ENCODE results near the gene SRPRA.
A peak's percentile ranks its signal among the peaks of the same experiment; 100 is the strongest.
"Not testable (repeated sequence)": the region's sequence is repeated elsewhere in the genome, so short reads cannot be mapped to it uniquely, and the experiment has no call there.

The SRPRA gene

DNA sequence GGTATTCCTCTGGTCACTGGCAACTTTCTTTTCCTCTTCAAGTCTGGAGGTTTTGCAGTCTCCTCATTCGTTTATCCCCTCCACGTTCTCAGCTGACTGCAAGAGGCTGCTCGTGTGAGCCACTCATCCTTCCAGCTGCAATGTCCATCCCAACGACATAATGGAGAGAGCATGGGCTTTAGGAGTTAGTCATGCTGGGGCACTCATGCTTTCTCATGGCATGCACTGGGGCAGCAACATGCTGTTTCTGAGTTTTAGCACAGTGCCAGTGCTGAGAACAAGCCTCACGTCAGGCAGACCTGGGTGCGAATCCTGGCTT lies 42.3 kb upstream of the SRPRA start:
- TF ChIP-seq, protein P1, sequence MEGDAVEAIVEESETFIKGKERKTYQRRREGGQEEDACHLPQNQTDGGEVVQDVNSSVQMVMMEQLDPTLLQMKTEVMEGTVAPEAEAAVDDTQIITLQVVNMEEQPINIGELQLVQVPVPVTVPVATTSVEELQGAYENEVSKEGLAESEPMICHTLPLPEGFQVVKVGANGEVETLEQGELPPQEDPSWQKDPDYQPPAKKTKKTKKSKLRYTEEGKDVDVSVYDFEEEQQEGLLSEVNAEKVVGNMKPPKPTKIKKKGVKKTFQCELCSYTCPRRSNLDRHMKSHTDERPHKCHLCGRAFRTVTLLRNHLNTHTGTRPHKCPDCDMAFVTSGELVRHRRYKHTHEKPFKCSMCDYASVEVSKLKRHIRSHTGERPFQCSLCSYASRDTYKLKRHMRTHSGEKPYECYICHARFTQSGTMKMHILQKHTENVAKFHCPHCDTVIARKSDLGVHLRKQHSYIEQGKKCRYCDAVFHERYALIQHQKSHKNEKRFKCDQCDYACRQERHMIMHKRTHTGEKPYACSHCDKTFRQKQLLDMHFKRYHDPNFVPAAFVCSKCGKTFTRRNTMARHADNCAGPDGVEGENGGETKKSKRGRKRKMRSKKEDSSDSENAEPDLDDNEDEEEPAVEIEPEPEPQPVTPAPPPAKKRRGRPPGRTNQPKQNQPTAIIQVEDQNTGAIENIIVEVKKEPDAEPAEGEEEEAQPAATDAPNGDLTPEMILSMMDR (IDR thresholded peaks at IDR 0.05; ENCODE audit: low read depth, low read length), result no peak
- no peak overlapping the region for H3K4me3 ChIP-seq (ENCODE audit: low read depth, low read length)

DNA sequence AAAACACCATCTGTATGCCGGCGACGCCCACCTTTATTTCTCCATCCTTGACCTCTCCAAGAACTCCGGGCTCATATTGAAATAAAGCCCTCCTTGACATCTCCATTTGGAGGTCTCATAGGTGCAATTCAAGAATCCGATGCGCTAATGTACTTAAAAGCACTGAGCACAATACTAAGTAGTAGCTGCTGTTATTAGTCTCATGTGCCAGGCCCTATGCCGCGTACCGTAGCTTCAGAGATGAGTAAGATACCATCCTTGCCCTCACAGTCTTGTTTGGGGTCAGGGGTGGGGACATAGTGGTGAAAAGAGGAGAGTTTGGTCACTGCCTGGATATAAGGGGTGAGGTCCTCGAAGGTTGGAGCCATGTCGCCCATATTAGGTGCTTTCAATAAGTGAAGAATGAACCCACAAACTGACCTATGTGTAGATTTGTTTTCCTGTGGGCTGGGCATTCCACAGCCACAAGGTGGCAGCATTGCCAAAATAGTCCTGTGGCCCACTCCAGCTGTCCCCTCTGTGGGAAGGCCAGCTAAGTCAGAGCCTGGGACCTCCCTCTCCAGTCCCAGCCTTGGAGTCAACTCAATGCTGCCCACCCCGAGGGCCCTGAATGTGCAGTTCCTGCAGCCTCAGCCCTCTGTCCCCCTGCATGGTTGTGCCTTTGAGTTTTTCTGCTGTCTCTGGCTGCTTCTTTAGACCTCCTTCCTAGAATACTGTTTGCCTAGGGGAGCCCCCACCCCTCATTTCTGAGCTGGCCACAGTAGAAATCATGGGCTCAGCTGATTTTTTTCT lies 41.7 kb upstream of the SRPRA start:
- TF ChIP-seq, protein P1 (IDR thresholded peaks at IDR 0.05; ENCODE audit: low read depth, low read length), result peak; percentile 76
- no peak overlapping the region for H3K4me3 ChIP-seq (ENCODE audit: low read depth, low read length)

DNA sequence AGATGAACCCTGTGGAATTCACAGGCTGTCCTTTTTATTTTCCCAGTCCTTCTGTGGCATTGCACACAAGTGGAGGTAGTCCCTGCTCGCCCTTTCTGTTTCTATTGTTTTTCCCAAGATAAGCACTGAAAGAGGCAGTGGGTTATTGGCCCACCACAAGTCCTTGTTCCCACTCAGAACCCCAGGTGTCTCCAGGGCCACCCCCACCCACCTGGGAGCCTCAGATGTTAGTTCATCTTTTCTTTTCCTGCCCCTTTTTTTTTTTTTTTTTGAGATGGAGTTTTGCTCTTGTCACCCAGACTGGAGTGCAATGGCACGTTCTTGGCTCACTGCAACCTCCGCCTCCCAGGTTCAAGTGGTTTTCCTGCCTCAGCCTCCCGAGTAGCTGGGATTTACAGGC lies 40.1 kb upstream of the SRPRA start:
- H3K4me3 ChIP-seq (ENCODE audit: low read depth, low read length), result not testable (repeated sequence)

DNA sequence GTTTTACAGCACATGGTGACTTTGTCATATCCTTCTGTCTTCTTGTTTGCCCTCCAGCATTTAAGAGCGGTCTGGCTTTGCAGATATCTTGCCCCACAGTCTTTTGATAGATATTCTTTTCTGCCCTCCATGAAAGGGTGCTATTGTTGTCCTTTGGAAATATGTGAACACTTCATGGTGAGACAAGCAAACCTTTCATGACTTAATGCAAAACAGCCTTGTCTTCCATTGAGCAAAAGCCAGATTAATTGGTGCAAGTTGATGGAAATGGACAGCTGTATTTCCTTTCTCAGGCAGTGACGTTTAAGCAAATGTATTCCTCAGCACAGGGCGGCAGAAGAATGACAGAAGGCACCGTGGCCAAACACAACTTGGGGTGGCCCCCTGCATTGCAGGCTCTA lies 39.6 kb upstream of the SRPRA start:
- H3K4me3 ChIP-seq (ENCODE audit: low read depth, low read length), result no peak overlapping the region
- TF ChIP-seq, protein P1 (IDR thresholded peaks at IDR 0.05; ENCODE audit: low read depth, low read length), result no peak

DNA sequence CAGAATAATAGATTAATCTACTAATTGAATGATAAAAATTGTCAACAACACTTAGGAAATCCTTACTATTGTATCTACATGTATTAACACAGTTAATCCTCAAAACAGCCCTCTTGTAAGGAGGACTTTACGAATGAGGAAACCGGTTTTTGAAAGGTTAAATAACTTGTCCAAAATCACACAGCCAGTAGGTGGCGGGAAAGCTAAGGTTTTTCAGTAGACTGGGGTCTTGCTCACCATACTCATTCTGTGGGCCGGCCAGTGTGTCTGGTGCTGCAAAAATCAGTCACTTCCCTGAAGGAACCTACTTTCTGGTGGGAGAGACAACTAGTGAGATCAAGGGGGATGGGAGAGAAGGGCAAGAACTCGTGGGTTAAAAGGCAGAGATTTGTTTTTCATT lies 39.0 kb upstream of the SRPRA start:
- TF ChIP-seq, protein P1 (IDR thresholded peaks at IDR 0.05; ENCODE audit: low read depth, low read length), result peak; percentile 12; the same call in 1 of the 2 replicates
- H3K4me3 ChIP-seq (ENCODE audit: low read depth, low read length), result no peak overlapping the region

DNA sequence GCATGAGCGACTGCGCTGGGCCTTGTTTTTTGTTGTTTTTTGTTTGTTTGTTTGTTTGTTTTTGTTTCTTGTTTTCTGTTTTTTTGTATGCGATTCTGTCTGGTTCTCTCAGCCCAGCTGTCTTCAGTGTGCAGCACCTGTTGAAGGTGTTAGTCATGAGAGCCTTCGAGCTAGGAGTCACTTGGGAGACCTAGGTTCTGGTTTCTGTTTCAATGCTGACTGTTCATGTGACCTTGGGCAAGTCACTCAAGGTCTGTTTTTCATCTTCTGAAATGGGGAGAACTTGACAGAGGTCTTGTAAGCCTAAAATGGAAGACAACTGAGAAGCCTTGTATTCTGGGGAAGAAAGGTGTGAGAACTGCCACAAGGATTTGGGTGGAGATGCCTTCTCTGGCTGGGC lies 37.0 kb upstream of the SRPRA start:
- TF ChIP-seq, protein P1 (IDR thresholded peaks at IDR 0.05; ENCODE audit: low read depth, low read length), result no peak
- H3K4me3 ChIP-seq (ENCODE audit: low read depth, low read length), result no peak overlapping the region

DNA sequence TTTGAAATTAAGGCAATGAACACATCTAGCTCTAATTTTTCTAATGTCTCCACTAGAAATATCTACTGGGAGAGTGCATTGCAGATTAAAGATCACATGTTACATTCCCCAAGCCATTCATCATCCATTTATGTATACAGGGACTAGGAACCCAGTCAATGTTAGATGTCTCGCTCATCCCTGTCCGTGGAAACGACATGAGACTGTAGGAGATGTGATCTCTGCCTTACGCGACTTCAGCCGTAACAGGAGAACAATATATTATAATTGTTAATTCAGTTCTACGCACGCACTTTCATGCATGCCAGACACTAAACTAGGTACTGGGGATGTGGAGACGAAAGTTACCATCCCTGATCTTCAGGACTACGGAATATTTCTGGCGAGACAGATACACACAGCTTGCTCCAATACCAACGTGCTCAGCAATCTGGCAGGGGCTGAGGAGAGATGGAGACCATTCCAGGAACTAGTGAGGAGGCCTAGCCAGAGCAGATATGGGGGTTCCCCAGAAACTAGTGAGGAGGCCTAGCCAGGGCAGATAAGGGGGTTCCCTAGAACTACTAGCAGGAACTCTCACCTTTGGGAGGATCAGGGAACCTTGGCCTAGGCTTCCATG lies 35.9 kb upstream of the SRPRA start:
- H3K4me3 ChIP-seq (ENCODE audit: low read depth, low read length), result peak overlapping the region; percentile 85
- TF ChIP-seq, protein P1 (IDR thresholded peaks at IDR 0.05; ENCODE audit: low read depth, low read length), result no peak
